ENCODE results near the gene ROR2.

Gene ROR2

GRCh38 chr9:91680106-91680505, 269.9 kb downstream of the ROR2 start:
- Mint-ChIP-seq H3K36me3 (ENCODE audit: low read depth) (no peaks in the 10 kb centered on the region), H3K4me1 (ENCODE audit: low read depth) (peaks cover 17% of the 10 kb centered on the region), H3K4me3 (no peak overlapping the region), H3K27me3 (peaks cover 6% of the 10 kb centered on the region), H3K9me3 (no peaks in the 10 kb centered on the region), H3K27ac (no peak overlapping the region)
- intact Hi-C loops (cut with micrococcal nuclease): loop anchor here (10.0 kb wide), 1 partner anchor 245 kb away; no protein-coding TSS in a partner anchor

- no peaks in the 10 kb centered on the region for H3K36me3 Mint-ChIP-seq (ENCODE audit: low read depth)
- H3K9me3 Mint-ChIP-seq: no peaks in the 10 kb centered on the region
- peaks cover 6% of the 10 kb centered on the region for H3K27me3 Mint-ChIP-seq
- peaks cover 17% of the 10 kb centered on the region for H3K4me1 Mint-ChIP-seq (ENCODE audit: low read depth)
- H3K27ac Mint-ChIP-seq: peak overlapping the region; percentile 32
- no peak overlapping the region for H3K4me3 Mint-ChIP-seq
- intact Hi-C loops (cut with micrococcal nuclease): no loop called here
Measured at GRCh38 chr9:91678807-91679580, 271.0 kb downstream of the ROR2 start.

GRCh38 chr9:91677822-91678436, 272.1 kb downstream of the ROR2 start:
- intact Hi-C loops (cut with micrococcal nuclease): no loop called here
- H3K36me3 Mint-ChIP-seq (ENCODE audit: low read depth): no peaks in the 10 kb centered on the region
- no peaks in the 10 kb centered on the region for H3K9me3 Mint-ChIP-seq
- H3K4me1 Mint-ChIP-seq (ENCODE audit: low read depth): peaks cover 17% of the 10 kb centered on the region
- H3K27me3 Mint-ChIP-seq: peaks cover 8% of the 10 kb centered on the region
- H3K4me3 Mint-ChIP-seq: no peak overlapping the region
- H3K27ac Mint-ChIP-seq: no peak overlapping the region

- H3K27ac Mint-ChIP-seq: no peak overlapping the region
- intact Hi-C loops (cut with micrococcal nuclease): no loop called here
- H3K27me3 Mint-ChIP-seq: peaks cover 9% of the 10 kb centered on the region
- H3K4me3 Mint-ChIP-seq: no peak overlapping the region
- peaks cover 17% of the 10 kb centered on the region for H3K4me1 Mint-ChIP-seq (ENCODE audit: low read depth)
- H3K9me3 Mint-ChIP-seq: no peaks in the 10 kb centered on the region
- no peaks in the 10 kb centered on the region for H3K36me3 Mint-ChIP-seq (ENCODE audit: low read depth)
Measured at GRCh38 chr9:91677331-91677730, 272.7 kb downstream of the ROR2 start.

GRCh38 chr9:91676046-91676445, 274.0 kb downstream of the ROR2 start:
- no peak overlapping the region for H3K27ac Mint-ChIP-seq
- intact Hi-C loops (cut with micrococcal nuclease): no loop called here
- H3K36me3 Mint-ChIP-seq (ENCODE audit: low read depth): no peaks in the 10 kb centered on the region
- peaks cover 19% of the 10 kb centered on the region for H3K27me3 Mint-ChIP-seq
- H3K4me3 Mint-ChIP-seq: no peak overlapping the region
- H3K4me1 Mint-ChIP-seq (ENCODE audit: low read depth): peaks cover 9% of the 10 kb centered on the region
- no peaks in the 10 kb centered on the region for H3K9me3 Mint-ChIP-seq

GRCh38 chr9:91664663-91665062, 285.4 kb downstream of the ROR2 start:
- Mint-ChIP-seq H3K4me3 (no peak overlapping the region), H3K27ac (no peak overlapping the region)
- intact Hi-C loops (cut with micrococcal nuclease): loop anchor here (10.0 kb wide), 1 partner anchor 60 kb away; no protein-coding TSS in a partner anchor

GRCh38 chr9:91663858-91664257, 286.2 kb downstream of the ROR2 start:
- intact Hi-C loops (cut with micrococcal nuclease): loop anchor here (10.0 kb wide), 1 partner anchor 61 kb away; no protein-coding TSS in a partner anchor
- no peak overlapping the region for H3K4me3 Mint-ChIP-seq
- peaks cover 19% of the 10 kb centered on the region for H3K27me3 Mint-ChIP-seq
- H3K9me3 Mint-ChIP-seq: no peaks in the 10 kb centered on the region
- peaks cover 19% of the 10 kb centered on the region for H3K4me1 Mint-ChIP-seq (ENCODE audit: low read depth)
- no peaks in the 10 kb centered on the region for H3K36me3 Mint-ChIP-seq (ENCODE audit: low read depth)
- H3K27ac Mint-ChIP-seq: no peak overlapping the region

More at GRCh38 chr9:91664663-91665062, 285.4 kb downstream of the ROR2 start:
- H3K9me3 Mint-ChIP-seq: no peaks in the 10 kb centered on the region
- H3K27me3 Mint-ChIP-seq: peaks cover 19% of the 10 kb centered on the region
- peaks cover 19% of the 10 kb centered on the region for H3K4me1 Mint-ChIP-seq (ENCODE audit: low read depth)
- no peaks in the 10 kb centered on the region for H3K36me3 Mint-ChIP-seq (ENCODE audit: low read depth)

- H3K27ac Mint-ChIP-seq: no peak overlapping the region
- H3K36me3 Mint-ChIP-seq (ENCODE audit: low read depth): no peaks in the 10 kb centered on the region
- no peaks in the 10 kb centered on the region for H3K9me3 Mint-ChIP-seq
- intact Hi-C loops (cut with micrococcal nuclease): loop anchor here (10.0 kb wide), 1 partner anchor 63 kb away; no protein-coding TSS in a partner anchor
- H3K4me1 Mint-ChIP-seq (ENCODE audit: low read depth): peaks cover 19% of the 10 kb centered on the region
- H3K4me3 Mint-ChIP-seq: no peak overlapping the region
- peaks cover 22% of the 10 kb centered on the region for H3K27me3 Mint-ChIP-seq
Measured at GRCh38 chr9:91661451-91661850, 288.6 kb downstream of the ROR2 start.

GRCh38 chr9:91660521-91660920, 289.5 kb downstream of the ROR2 start:
- Mint-ChIP-seq H3K4me3 (no peak overlapping the region), H3K27me3 (peaks cover 24% of the 10 kb centered on the region), H3K36me3 (ENCODE audit: low read depth) (no peaks in the 10 kb centered on the region), H3K4me1 (ENCODE audit: low read depth) (peaks cover 19% of the 10 kb centered on the region), H3K9me3 (no peaks in the 10 kb centered on the region), H3K27ac (no peak overlapping the region)
- intact Hi-C loops (cut with micrococcal nuclease): loop anchor here (10.0 kb wide), 1 partner anchor 64 kb away; no protein-coding TSS in a partner anchor

- peaks cover 29% of the 10 kb centered on the region for H3K27me3 Mint-ChIP-seq
- H3K27ac Mint-ChIP-seq: no peak overlapping the region
- no peaks in the 10 kb centered on the region for H3K36me3 Mint-ChIP-seq (ENCODE audit: low read depth)
- intact Hi-C loops (cut with micrococcal nuclease): loop anchor here (10.0 kb wide), 1 partner anchor 65 kb away; no protein-coding TSS in a partner anchor
- no peak overlapping the region for H3K4me3 Mint-ChIP-seq
- no peaks in the 10 kb centered on the region for H3K9me3 Mint-ChIP-seq
- peaks cover 19% of the 10 kb centered on the region for H3K4me1 Mint-ChIP-seq (ENCODE audit: low read depth)
Measured at GRCh38 chr9:91659529-91660495, 290.2 kb downstream of the ROR2 start.

- intact Hi-C loops (cut with micrococcal nuclease): no loop called here
- peaks cover 20% of the 10 kb centered on the region for H3K27me3 Mint-ChIP-seq
- no peaks in the 10 kb centered on the region for H3K9me3 Mint-ChIP-seq
- H3K4me3 Mint-ChIP-seq: no peak overlapping the region
- no peaks in the 10 kb centered on the region for H3K36me3 Mint-ChIP-seq (ENCODE audit: low read depth)
- H3K4me1 Mint-ChIP-seq (ENCODE audit: low read depth): peaks cover 14% of the 10 kb centered on the region
- H3K27ac Mint-ChIP-seq: no peak overlapping the region
Measured at GRCh38 chr9:91658513-91659105, 291.4 kb downstream of the ROR2 start.

GRCh38 chr9:91657501-91657900, 292.5 kb downstream of the ROR2 start:
- intact Hi-C loops (cut with micrococcal nuclease): no loop called here
- H3K27ac Mint-ChIP-seq: no peak overlapping the region
- peaks cover 9% of the 10 kb centered on the region for H3K4me1 Mint-ChIP-seq (ENCODE audit: low read depth)
- no peak overlapping the region for H3K4me3 Mint-ChIP-seq
- H3K9me3 Mint-ChIP-seq: no peaks in the 10 kb centered on the region
- H3K27me3 Mint-ChIP-seq: peaks cover 15% of the 10 kb centered on the region
- no peaks in the 10 kb centered on the region for H3K36me3 Mint-ChIP-seq (ENCODE audit: low read depth)

GRCh38 chr9:91655658-91656057, 294.4 kb downstream of the ROR2 start:
- Mint-ChIP-seq H3K27me3 (peaks cover 18% of the 10 kb centered on the region), H3K4me1 (ENCODE audit: low read depth) (no peaks in the 10 kb centered on the region), H3K27ac (no peak overlapping the region), H3K9me3 (no peaks in the 10 kb centered on the region), H3K4me3 (no peak overlapping the region), H3K36me3 (ENCODE audit: low read depth) (no peaks in the 10 kb centered on the region)
- intact Hi-C loops (cut with micrococcal nuclease): no loop called here

All from dendritic cell treated with granulocyte-macrophage colony-stimulating factor and Interleukin-4, amounts not matched to agents 40 ng/mL and 50 ng/mL, for 4 days (primary cell).